Measurements from ENCODE around the gene KMT2B.

GRCh38 chr19:35703343-35703742 is 14.5 kb upstream of the KMT2B start:
- TF ChIP-seq HMGXB4 (CRISPR knock-in tag; IDR thresholded peaks at IDR 0.05) (no peak), ZNF138 (CRISPR knock-in tag; conservative IDR thresholded peaks at IDR 0.05) (no peak), CTCF (IDR thresholded peaks at IDR 0.05) (no peak)
